WTC11 (cell line): ENCODE data around the gene NAGA. TPM values are rescaled to one million over a fixed set of nuclear protein-coding genes. Genes with fewer than 3 reads are reported as not detected.

Source experiments
- ATAC-seq: fragments of 200-7000 bp; cut with Tn5 transposase; 2 replicates; pipeline ENCODE4 v1.10.0; 2021; ENCODE audit warnings: mild to moderate bottlenecking, moderate library complexity
- CTCF ChIA-PET: fragments of 300-600 bp; sonication (Branson Sonifier 250); formaldehyde crosslinking; loops from one replicate; lab custom pipeline; 2021; ENCODE audit warnings: antibody characterized with exemption; lab: Charles Lee
- POLR2A ChIA-PET: fragments of 350-600 bp; sonication (Branson Sonifier 250); formaldehyde crosslinking; loops from one replicate; lab custom pipeline; 2021; ENCODE audit warnings: antibody characterized with exemption; lab: Charles Lee
- DNase-seq: peaks from one replicate; pipeline ENCODE4 v3.0.0; 2021; ENCODE audit warnings: low spot score
- H3K27ac Mint-ChIP-seq: 2 replicates; pipeline ENCODE4 v1.8.0; 2021; ENCODE audit warnings: mixed read lengths
- H3K27me3 Mint-ChIP-seq: 2 replicates; pipeline ENCODE4 v1.8.0; 2021; ENCODE audit warnings: low read depth, mild to moderate bottlenecking, moderate library complexity, mixed read lengths
- H3K36me3 Mint-ChIP-seq: 2 replicates; pipeline ENCODE4 v1.8.0; 2021; ENCODE audit warnings: mixed read lengths
- H3K4me1 Mint-ChIP-seq: 2 replicates; pipeline ENCODE4 v1.8.0; 2022; ENCODE audit warnings: mixed read lengths
- H3K4me3 Mint-ChIP-seq: 2 replicates; pipeline ENCODE4 v1.8.0; 2021; ENCODE audit warnings: mild to moderate bottlenecking, moderate library complexity, mixed read lengths
- H3K9me3 Mint-ChIP-seq: 2 replicates; pipeline ENCODE4 v1.8.0; 2021; ENCODE audit warnings: mixed read lengths
- GTF2I ChIP-seq: fragments of 250-450 bp; sonication (Bioruptor Pico); conservative IDR thresholded peaks from 2 replicates; pipeline ENCODE4 v1.4.0; 2021; ENCODE audit warnings: mild to moderate bottlenecking
- HMGA2 ChIP-seq: fragments of 250-450 bp; sonication (Bioruptor Pico); IDR thresholded peaks from 2 replicates; pipeline ENCODE4 v1.4.0; 2021; ENCODE audit warnings: mild to moderate bottlenecking, moderate library complexity
- JUN ChIP-seq: sonication (generic); formaldehyde crosslinking; IDR thresholded peaks from 2 replicates; pipeline ENCODE4 v1.8.0; 2023; ENCODE audit warnings: mild to moderate bottlenecking, missing genetic modification reagents
- MYBL2 ChIP-seq: sonication (generic); formaldehyde crosslinking; IDR thresholded peaks from 2 replicates; pipeline ENCODE4 v1.8.1; 2023; ENCODE audit warnings: mild to moderate bottlenecking, moderate library complexity, missing genetic modification reagents
- NFATC4 ChIP-seq: fragments of 250-450 bp; sonication (Bioruptor Pico); IDR thresholded peaks from 2 replicates; pipeline ENCODE4 v1.9.0; 2021; ENCODE audit warnings: mild to moderate bottlenecking
- total RNA-seq: library from RNA; stranded (reverse); gene quantifications from 3 replicates; pipeline ENCODE4 v1.2.3, GENCODE V29; 2021
- TF ChIP-seq, protein P1 (sequence below): sonication (generic); formaldehyde crosslinking; IDR thresholded peaks from 2 replicates; pipeline ENCODE4 v1.8.1; 2023; ENCODE audit warnings: mild to moderate bottlenecking, missing genetic modification reagents, borderline replicate concordance
- TF ChIP-seq, protein P2 (sequence below): sonication (generic); formaldehyde crosslinking; IDR thresholded peaks from 2 replicates; pipeline ENCODE4 v1.8.1; 2022; ENCODE audit warnings: missing genetic modification reagents, borderline replicate concordance
- TF ChIP-seq, protein P3 (sequence below): fragments of 250-450 bp; sonication (Bioruptor Pico); IDR thresholded peaks from 2 replicates; pipeline ENCODE4 v1.9.0; 2021; ENCODE audit warnings: mild to moderate bottlenecking
- TF ChIP-seq, protein P4 (sequence below): sonication (generic); formaldehyde crosslinking; IDR thresholded peaks from 2 replicates; pipeline ENCODE4 v1.8.1; 2023; ENCODE audit warnings: mild to moderate bottlenecking, missing genetic modification reagents, moderate library complexity

The NAGA gene
- total RNA-seq, 1 experiment from 2014 or later = 19.4 TPM

DNA sequence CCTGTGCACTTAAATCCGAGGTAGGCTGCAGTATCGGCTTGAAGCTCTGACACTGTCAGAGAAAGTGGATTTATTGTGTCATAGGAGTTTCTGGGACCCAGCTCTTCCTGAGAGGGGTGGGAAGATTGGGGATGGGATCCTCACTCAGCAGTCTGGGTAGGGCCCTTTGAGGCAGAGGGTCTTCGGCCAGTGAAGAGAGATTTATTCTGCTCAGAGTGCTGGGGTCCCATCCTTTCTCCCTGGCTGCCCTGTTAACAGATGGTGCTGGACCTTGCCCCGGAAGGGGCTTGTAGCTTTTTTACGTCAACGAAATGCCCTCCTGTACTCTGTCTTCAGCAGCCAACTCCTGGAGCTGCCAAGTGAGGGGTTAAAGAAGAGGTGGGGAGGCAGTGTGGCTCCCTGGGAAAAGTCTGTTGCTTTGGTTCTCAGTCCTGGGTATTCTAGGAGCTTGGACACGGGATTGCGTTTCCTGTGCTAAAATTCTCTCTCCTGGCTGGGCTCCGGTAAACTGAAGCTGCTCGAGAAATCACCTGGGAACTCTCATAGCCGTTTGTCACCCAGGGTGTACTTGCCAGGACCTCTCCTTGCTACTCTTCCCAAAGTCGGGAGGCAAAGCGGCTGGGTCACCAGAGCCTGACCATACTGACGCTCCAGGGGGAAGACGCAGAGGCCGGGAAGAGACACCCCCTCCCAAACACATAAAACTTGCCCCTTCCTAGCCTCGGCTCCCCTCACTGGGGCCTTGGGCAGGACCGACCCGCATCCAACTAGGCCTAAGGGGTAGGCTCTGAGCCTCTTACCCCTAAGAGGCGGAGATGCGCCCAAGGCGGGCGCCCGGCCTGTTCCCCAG lies 8.1 kb upstream of the NAGA start:
- H3K4me3 Mint-ChIP-seq = peak overlapping the region; percentile 95
- H3K4me1 Mint-ChIP-seq = peaks cover 25% of the 10 kb centered on the region
- peaks cover 3% of the 10 kb centered on the region; the same call in 1 of the 2 replicates for H3K36me3 Mint-ChIP-seq
- ATAC-seq (peak; percentile 29), DNase-seq (peak; percentile 27)
- no peaks in the 10 kb centered on the region for H3K9me3 Mint-ChIP-seq
- peak overlapping the region; percentile 76 for H3K27ac Mint-ChIP-seq
- peaks cover 1% of the 10 kb centered on the region for H3K27me3 Mint-ChIP-seq
- TF ChIP-seq, protein P1, sequence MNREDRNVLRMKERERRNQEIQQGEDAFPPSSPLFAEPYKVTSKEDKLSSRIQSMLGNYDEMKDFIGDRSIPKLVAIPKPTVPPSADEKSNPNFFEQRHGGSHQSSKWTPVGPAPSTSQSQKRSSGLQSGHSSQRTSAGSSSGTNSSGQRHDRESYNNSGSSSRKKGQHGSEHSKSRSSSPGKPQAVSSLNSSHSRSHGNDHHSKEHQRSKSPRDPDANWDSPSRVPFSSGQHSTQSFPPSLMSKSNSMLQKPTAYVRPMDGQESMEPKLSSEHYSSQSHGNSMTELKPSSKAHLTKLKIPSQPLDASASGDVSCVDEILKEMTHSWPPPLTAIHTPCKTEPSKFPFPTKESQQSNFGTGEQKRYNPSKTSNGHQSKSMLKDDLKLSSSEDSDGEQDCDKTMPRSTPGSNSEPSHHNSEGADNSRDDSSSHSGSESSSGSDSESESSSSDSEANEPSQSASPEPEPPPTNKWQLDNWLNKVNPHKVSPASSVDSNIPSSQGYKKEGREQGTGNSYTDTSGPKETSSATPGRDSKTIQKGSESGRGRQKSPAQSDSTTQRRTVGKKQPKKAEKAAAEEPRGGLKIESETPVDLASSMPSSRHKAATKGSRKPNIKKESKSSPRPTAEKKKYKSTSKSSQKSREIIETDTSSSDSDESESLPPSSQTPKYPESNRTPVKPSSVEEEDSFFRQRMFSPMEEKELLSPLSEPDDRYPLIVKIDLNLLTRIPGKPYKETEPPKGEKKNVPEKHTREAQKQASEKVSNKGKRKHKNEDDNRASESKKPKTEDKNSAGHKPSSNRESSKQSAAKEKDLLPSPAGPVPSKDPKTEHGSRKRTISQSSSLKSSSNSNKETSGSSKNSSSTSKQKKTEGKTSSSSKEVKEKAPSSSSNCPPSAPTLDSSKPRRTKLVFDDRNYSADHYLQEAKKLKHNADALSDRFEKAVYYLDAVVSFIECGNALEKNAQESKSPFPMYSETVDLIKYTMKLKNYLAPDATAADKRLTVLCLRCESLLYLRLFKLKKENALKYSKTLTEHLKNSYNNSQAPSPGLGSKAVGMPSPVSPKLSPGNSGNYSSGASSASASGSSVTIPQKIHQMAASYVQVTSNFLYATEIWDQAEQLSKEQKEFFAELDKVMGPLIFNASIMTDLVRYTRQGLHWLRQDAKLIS (CRISPR knock-in tag) = no peak
- CTCF ChIA-PET = interaction anchor here (0.6 to 3.8 kb wide), 3 partner anchors 12 to 1689 kb away, joined by 3 to 27 read pairs (median 3); partner anchors contain the start of gene NDUFA6
- POLR2A ChIA-PET = interaction anchor here (0.6 to 3.1 kb wide), 4 partner anchors 12 to 389 kb away, joined by 3 to 16 read pairs (median 4); partner anchors contain the start of genes CENPM and NDUFA6

DNA sequence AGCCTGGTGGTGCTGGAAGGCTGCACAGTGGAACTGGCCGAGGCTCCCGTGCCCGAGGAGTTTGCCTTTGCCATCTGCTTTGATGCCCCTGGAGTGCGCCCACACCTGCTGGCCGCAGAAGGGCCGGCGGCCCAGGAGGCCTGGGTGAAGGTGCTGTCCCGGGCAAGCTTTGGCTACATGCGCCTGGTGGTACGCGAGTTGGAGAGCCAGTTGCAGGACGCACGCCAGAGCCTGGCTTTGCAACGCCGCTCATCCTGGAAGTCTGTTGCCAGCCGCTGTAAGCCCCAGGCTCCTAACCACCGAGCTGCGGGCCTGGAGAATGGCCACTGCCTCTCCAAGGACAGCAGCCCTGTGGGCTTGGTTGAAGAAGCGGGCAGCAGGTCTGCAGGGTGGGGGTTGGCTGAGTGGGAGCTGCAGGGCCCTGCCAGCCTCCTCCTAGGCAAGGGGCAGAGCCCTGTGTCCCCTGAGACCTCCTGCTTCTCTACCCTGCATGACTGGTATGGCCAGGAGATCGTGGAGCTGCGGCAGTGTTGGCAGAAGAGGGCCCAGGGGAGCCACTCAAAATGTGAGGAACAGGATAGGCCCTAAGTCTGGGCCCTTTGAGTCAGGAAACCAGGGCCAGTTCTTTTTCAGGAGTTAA lies 7.0 kb upstream of the NAGA start:
- no peak overlapping the region for H3K27ac Mint-ChIP-seq
- H3K4me3 Mint-ChIP-seq = no peak overlapping the region
- no peak for DNase-seq
- H3K36me3 Mint-ChIP-seq = peaks cover 3% of the 10 kb centered on the region; the same call in 1 of the 2 replicates
- TF ChIP-seq JUN = no peak
- ChIA-PET POLR2A (interaction anchor here (0.6 to 3.1 kb wide), 2 partner anchors 13 to 35 kb away, joined by 5 to 16 read pairs; partner anchors contain the start of gene NDUFA6), CTCF (interaction anchor here (3.8 kb wide), 1 partner anchor 13 kb away, joined by 27 read pairs; the partner anchor contains the start of gene NDUFA6)
- H3K9me3 Mint-ChIP-seq = no peaks in the 10 kb centered on the region
- H3K27me3 Mint-ChIP-seq = peaks cover 12% of the 10 kb centered on the region
- H3K4me1 Mint-ChIP-seq = peaks cover 34% of the 10 kb centered on the region
- no peak for ATAC-seq

DNA sequence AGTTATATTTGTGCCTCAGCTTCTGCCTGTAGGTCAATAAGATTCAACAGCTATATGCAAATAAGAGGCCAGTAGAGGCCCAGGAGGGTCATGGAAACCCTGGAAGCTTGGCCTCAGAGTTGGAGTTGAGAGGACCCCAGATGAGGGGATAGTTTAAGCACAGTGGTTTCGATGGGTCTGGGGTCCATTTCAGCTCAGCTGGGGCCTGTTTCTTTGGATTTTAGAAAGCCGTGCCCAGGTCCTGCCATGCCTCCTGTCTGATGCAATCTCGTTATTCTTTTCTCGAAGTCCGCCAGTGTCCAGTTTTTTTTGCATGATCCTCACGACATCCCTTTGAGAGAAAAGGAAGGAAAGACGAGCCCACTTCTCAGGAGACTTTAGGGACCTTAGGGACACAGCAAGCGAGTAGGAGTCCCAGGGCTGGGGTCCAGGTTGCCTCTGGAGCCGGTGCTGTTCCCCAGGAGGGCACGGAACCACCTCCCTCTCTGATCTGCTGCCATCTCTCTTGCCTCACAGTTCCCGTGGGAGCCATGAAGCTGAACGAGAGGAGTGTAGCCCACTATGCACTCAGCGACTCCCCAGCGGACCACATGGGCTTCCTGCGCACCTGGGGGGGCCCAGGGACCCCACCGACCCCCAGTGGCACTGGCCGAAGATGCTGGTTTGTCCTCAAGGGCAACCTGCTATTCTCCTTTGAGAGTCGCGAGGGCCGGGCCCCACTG lies 6.3 kb upstream of the NAGA start:
- H3K27ac Mint-ChIP-seq = no peak overlapping the region
- H3K27me3 Mint-ChIP-seq = peaks cover 19% of the 10 kb centered on the region
- no peak overlapping the region for H3K4me3 Mint-ChIP-seq
- peaks cover 37% of the 10 kb centered on the region for H3K4me1 Mint-ChIP-seq
- no peaks in the 10 kb centered on the region for H3K9me3 Mint-ChIP-seq
- CTCF ChIA-PET = interaction anchor here (3.8 kb wide), 1 partner anchor 14 kb away, joined by 27 read pairs; the partner anchor contains the start of gene NDUFA6
- POLR2A ChIA-PET = interaction anchor here (0.6 kb wide), 1 partner anchor 103 kb away, joined by 3 read pairs; no protein-coding TSS in a partner anchor
- ATAC-seq = no peak
- no peak for DNase-seq
- H3K36me3 Mint-ChIP-seq = peaks cover 3% of the 10 kb centered on the region; the same call in 1 of the 2 replicates
- TF ChIP-seq MYBL2 (CRISPR knock-in tag) (no peak), HMGA2 (CRISPR knock-in tag) (no peak), NFATC4 (CRISPR knock-in tag) (no peak), GTF2I (no peak)
- TF ChIP-seq, protein P2, sequence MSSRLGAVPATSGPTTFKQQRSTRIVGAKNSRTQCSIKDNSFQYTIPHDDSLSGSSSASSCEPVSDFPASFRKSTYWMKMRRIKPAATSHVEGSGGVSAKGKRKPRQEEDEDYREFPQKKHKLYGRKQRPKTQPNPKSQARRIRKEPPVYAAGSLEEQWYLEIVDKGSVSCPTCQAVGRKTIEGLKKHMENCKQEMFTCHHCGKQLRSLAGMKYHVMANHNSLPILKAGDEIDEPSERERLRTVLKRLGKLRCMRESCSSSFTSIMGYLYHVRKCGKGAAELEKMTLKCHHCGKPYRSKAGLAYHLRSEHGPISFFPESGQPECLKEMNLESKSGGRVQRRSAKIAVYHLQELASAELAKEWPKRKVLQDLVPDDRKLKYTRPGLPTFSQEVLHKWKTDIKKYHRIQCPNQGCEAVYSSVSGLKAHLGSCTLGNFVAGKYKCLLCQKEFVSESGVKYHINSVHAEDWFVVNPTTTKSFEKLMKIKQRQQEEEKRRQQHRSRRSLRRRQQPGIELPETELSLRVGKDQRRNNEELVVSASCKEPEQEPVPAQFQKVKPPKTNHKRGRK (CRISPR knock-in tag) = no peak
- TF ChIP-seq, protein P3, sequence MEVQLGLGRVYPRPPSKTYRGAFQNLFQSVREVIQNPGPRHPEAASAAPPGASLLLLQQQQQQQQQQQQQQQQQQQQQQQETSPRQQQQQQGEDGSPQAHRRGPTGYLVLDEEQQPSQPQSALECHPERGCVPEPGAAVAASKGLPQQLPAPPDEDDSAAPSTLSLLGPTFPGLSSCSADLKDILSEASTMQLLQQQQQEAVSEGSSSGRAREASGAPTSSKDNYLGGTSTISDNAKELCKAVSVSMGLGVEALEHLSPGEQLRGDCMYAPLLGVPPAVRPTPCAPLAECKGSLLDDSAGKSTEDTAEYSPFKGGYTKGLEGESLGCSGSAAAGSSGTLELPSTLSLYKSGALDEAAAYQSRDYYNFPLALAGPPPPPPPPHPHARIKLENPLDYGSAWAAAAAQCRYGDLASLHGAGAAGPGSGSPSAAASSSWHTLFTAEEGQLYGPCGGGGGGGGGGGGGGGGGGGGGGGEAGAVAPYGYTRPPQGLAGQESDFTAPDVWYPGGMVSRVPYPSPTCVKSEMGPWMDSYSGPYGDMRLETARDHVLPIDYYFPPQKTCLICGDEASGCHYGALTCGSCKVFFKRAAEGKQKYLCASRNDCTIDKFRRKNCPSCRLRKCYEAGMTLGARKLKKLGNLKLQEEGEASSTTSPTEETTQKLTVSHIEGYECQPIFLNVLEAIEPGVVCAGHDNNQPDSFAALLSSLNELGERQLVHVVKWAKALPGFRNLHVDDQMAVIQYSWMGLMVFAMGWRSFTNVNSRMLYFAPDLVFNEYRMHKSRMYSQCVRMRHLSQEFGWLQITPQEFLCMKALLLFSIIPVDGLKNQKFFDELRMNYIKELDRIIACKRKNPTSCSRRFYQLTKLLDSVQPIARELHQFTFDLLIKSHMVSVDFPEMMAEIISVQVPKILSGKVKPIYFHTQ (CRISPR knock-in tag) = no peak
- TF ChIP-seq, protein P1 (CRISPR knock-in tag) = no peak
- TF ChIP-seq, protein P4, sequence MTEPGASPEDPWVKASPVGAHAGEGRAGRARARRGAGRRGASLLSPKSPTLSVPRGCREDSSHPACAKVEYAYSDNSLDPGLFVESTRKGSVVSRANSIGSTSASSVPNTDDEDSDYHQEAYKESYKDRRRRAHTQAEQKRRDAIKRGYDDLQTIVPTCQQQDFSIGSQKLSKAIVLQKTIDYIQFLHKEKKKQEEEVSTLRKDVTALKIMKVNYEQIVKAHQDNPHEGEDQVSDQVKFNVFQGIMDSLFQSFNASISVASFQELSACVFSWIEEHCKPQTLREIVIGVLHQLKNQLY = no peak
